Amniotic epithelial cell (primary cell): ENCODE results near the gene BRAP.
"Not testable (repeated sequence)": the region's sequence is repeated elsewhere in the genome, so short reads cannot be mapped to it uniquely, and the experiment has no call there.

Experiments used
- DNase-seq: peaks from one replicate; pipeline ENCODE4 v3.0.0-alpha.2; 2010; ENCODE audit warnings: low read depth

The BRAP gene, protein sequence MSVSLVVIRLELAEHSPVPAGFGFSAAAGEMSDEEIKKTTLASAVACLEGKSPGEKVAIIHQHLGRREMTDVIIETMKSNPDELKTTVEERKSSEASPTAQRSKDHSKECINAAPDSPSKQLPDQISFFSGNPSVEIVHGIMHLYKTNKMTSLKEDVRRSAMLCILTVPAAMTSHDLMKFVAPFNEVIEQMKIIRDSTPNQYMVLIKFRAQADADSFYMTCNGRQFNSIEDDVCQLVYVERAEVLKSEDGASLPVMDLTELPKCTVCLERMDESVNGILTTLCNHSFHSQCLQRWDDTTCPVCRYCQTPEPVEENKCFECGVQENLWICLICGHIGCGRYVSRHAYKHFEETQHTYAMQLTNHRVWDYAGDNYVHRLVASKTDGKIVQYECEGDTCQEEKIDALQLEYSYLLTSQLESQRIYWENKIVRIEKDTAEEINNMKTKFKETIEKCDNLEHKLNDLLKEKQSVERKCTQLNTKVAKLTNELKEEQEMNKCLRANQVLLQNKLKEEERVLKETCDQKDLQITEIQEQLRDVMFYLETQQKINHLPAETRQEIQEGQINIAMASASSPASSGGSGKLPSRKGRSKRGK

DNA sequence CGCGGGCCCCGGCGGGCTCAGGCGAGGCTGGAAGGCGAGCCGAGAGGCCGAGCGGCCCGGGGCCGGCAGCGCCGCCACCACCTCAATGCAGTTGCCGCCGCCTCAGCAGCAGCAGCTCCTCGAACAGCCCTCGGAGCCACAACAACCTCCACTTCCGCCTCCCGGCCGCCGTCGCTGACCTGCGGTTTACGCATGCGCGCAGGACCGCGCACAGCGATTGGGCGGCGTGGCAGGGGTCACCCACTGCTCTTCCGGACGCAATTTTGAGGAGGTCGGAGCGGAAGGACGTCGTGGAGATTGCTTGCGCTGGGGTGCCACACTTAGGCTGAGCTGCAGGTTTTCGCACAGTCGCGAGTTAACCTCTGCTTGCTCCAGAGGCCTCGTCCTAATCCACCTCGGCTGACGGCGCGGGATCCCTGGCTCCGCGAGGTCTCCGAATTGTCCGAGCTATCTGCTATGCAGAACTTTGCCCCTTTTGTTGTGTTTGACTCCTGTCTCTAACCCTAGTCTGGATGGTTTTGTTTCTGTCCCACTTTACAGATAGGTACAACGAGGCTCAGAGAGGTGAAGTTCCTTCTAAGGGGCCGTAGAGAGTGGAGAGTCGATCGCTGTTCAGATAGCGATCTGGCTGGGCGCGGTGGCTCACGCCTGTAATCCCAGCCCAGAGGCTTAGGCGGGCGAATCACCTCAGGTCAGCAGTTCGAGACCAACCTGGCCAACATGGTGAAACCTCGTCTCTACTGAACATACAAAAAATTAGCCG, at the start of gene BRAP, which contains the start of gene ACAD10:
BRAP (minus strand) TSS at position 146 of the 763 bp plus-strand sequence. CDS start 164 bp downstream, outside the sequence.
ACAD10 (plus strand) TSS at position 243 of the 763 bp plus-strand sequence. CDS start 6,657 bp downstream, outside the sequence.
- DNase-seq = peak; percentile 92

DNA sequence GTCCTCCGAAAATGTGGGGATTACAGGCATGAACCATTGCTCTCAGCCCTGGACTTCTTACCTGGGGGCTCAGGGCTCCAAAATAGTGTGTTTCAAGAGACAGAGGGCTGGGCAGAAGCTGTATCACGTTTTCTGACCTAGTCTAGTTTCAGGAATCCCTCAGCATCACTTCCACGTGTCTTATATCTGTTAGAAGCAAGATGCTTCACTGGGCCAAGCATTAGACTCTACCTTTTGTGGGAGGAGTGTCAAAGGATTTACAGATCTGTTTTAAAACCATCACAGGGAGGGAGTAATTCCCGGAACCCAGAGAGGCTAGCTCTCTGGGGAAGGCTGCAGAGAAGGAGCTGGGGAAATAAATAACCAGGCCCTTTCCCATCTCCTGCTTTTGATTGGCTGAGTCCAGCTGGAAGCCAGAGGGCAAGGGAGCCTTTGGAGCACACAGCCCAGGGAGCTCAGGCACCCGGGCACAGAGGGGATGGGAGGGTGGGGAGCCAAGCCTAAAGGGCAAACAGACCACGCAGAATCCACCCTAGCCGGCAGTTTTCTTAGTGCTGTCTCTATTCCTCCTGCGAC, 47.7 kb upstream of the BRAP start:
- DNase-seq = no peak

DNA sequence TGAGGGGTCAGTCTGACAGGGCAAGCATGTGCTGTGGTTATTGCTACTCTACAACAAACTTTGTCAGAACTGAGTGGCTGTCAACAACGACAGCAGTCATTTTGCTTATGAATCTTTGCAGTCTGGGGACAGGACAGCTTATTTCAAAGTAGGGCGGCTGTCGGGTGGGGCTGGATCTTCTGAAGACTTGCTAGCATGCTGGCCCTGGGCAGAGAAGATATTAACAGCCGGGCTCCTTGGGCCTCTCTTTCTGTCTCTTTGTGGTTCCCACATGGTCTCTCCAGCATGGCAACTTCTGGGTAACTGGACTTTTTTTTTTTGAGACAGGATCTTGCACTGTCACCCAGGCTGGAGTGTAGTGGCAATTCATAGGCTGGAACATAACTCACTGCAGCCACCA, 47.0 kb upstream of the BRAP start:
- no peak for DNase-seq

DNA sequence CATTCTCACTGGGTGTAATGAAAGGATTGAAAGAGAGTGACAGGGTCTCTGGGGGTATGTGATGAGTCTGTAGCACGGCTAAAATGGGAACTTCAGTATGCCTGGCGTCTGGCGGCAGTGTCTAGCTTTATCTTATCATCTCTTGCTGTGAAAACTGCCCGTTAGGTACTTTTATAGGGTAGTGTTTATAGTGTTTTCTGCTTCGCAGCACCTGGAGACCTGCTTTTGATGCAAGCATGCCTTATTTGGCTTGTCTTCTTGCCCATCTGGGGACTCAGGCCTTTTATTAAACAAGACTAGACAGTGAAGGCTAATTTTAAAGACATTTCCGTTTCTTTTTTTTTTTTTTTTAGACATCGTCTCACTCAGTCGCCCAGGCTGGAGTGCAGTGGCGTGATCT, 44.7 kb upstream of the BRAP start:
- no peak for DNase-seq

DNA sequence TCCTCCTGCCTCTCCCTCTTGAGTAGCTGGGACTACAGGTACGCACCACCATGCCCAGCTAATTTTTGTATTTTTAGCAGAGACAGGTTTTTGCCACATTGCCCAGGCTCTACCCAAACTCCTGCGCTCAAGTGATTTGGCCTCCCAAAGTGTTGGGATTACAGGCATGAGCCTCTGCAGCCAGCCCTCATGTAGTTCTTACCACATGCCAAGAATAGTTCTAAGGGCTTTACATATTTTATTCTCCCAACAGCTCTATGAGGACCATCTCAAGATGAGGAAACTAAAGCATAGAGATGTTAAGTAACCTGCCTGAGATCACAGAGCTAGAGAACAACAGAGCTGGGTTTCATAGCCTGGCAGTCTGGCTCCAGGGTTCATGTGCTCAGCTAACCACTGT, 43.0 kb upstream of the BRAP start:
- no peak for DNase-seq

DNA sequence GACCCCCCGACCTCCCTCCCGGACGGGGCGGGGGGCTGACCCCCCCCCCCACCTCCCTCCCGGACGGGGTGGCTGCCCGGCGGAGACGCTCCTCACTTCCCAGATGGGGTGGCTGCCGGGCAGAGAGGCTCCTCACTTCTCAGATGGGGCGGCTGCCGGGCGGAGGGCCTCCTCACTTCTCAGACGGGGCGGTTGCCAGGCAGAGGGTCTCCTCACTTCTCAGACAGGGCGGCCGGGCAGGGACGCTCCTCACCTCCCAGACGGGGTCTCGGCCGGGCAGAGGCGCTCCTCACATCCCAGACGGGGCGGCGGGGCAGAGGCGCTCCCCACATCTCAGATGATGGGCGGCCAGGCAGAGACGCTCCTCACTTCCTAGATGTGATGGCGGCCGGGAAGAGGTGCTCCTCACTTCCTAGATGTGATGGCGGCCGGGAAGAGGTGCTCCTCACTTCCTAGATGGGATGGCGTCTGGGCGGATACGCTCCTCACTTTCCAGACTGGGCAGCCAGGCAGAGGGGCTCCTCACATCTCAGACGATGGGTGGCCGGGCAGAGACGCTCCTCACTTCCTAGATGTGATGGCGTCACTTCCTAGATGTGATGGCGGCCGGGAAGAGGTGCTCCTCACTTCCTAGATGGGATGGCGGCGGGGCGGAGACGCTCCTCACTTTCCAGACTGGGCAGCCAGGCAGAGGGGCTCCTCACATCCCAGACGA, 38.0 kb upstream of the BRAP start:
- not testable (repeated sequence) for DNase-seq

DNA sequence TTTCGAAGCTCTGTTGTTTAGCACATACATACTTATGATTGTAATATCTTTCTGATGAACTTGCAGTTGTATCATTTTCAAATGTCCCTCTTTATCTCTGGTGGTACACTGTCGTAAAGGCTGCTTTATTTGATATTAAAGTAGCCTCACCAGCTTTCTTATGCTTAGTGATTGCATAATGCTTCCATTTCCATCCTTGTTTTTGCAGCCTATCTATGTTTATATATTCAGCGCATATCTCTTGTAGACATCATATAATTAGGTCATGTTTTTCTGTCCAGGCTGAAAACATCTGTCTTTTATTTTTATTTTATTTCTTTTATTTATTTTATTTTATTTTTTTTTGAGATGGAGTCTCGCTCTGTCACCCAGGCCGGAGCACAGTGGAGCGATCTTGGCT, 34.7 kb upstream of the BRAP start:
- peak; percentile 26 for DNase-seq

DNA sequence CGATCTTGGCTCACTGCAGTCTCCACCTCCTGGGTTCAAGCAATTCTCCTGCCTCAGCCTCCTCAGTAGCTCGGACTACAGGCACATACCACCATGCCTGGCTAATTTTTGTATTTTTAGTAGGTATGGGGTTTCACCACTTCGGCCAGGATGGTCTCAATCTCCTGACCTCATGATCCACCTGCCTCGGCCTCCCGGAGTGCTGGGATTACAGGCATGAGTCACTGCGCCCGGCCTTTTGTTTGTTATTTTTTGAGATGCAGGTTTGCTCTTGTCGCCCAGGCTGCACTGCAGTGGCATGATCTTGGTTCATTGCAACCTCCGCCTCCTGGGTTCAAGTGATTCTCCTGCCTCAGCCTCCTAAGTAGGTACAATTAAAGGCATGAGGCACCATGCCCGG, 33.6 kb upstream of the BRAP start:
- DNase-seq = not testable (repeated sequence)

DNA sequence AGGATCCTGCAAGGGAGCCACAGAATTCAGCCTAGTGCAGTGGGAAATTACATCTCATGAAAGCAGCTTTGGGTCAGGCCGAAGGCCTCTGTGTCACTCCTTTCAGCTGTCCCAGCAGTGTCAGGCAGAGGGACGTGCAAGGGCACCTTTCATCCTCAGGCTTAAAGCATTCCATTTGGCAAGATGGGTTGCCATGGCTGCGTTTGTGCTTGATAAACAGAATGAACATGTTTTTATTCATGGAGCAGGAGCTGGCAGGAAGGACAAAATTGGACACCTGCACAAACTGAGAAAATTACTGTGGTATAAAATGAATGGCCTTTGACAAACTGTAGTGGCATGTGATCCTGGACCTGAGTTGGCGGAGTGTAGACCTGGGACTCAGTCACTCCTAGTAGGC, 29.5 kb upstream of the BRAP start:
- no peak for DNase-seq

DNA sequence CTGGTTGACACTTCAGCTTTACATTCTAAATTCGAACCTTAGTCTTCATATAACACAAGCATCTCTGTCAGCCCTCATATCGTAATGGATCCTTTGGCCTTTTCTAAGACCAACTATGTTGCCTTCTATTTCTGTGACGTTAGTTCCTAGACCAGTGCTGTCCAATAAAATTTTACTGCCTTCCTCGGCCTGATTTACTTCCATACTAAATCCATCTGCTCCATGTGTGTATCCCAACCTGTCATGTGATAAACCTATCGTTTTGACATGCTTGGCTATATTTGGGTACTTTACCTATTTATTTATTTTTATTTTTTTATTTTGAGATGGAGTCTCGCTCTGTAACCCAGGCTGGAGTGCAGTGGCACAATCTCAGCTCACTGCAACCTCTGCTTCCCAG, 20.4 kb upstream of the BRAP start:
- no peak for DNase-seq

DNA sequence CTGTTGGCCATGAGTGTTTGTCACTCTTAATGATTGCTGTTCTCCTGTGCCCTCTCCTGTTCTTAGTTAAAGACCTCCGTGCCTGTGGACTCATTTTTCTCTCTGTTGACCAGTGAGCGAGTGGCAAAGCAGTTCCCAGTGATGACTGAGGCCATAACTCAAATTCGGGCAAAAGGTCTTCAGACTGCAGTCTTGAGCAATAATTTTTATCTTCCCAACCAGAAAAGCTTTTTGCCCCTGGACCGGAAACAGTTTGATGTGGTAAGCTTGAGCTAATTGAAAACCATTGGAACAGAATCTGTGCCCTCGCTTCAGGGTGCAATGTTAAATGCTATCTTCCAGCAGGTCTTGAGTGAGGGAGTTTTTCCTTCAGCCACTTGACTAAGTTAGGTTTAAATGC, 19.9 kb upstream of the BRAP start:
- DNase-seq = peak; percentile 60

DNA sequence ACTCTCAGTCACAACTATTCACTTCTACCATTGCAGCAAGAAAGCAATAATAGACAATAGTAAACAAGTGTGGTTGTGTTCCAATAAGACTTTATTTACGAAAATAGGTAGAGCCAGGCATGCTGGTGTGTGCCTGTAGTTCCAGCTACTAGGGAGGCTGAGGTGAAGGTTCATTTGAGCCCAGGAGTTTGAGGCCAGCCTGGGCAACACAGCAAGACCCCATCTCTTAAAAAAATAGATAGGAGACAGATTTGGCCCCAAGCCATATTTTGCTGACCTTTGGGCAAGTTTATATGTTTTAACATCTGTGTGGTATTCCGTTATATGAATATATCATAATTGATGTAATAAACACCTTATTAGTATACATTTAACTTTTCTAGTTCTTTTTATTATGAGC, 14.2 kb upstream of the BRAP start:
- no peak for DNase-seq

DNA sequence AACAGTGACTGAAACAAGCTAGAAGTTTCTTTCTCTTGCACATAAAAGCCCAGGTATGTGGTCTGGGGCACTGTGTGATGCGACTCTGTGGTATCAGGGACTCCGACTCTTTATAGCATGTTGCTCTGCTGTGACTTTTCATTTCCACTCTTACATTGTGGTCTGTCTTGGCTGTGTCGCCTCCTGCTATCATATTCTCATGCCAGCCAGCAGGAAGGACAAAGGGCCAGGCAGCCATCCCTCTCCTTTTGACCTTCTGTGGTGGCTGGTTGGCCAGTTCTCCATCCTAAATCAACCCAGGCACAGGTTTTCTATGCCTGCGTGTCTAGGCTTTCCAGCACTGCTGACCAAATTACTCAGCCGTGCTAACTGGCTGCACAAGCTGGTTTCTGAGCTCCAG, 8.1 kb upstream of the BRAP start:
- no peak for DNase-seq

DNA sequence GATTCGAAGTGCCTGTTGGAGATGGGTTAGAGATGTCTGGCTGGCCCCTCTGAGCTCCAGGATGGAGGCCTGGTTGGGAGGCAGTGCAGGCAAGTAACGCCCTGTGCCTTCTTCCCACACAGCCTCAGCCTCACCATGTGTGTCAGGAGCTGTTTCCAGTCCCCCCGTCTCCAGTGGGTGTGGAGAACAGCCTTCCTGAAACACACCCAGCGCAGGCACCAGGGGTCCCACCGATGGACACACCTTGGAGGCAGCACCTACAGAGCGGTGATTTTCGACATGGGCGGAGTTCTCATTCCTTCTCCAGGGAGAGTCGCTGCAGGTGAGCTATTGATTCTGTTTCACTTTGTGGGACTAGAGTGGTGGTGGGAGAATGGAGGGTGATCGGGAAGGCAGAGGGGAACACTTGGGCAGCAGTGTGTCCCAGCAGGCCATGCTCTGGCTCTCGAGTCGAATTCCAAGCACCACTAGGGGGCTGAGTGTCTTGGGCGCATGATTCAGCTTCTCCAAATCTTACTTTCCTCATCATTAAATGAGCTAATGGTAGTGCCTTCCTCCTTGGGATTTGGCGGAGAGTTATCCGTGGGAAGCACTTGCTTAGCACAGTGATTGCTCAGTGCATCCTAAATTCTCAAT, 6.9 kb upstream of the BRAP start:
- DNase-seq = peak; percentile 14

DNA sequence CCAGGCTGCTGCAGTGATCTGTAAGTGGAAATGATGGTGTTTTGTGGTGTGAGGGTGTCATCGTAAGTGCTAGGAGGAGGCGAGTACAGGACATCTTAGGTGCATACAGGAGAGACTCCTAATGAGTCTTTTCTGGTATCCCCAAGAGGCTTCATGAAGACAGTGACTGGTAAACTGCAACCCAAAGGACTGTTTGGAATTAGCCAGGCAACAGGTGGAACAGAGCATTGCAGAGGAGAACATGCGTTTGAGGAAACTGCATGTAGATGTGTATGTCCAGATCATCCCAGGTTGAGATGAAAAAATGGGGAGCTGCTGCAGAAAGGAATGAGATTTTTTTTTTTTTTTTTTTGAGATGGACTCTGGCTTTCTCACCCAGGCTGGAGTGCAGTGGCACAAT, 5.5 kb upstream of the BRAP start:
- DNase-seq = no peak

DNA sequence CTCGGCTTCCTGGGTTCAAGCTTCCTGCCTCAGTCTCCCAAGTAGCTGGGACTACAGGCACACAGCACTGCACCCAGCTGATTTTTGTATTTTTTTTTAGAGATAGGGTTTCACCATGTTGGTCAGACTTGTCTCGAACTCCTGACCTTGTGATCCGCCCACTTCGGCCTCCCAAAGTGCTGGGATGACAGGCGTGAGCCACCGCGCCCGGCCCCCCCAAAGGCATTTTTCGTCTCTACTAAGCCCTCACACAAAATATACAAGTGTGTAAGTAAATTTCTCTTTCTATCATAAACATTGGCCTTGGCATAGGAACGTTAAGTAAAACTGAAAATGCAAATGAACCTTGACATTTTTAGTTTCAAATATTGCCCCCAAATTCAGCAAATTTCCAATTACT, 2.2 kb upstream of the BRAP start:
- no peak for DNase-seq

DNA sequence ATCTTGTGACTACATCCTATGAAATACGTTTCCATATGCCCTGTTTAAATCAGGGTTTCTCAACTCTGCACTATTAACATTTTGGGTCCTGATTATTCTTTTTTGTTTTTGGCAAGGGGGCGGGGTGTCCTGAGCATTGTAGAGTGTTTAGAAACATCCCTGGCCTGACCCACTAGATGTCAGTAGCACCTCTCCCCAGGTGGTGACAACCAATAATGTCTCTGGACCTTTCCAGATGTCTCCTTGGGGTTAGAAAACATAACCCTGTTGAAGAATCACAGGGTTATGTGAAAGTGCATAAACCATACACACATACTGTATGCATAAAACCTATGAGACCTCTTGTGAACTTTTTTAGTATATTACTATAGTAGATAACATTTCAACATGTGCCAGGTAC, 1.5 kb upstream of the BRAP start:
- no peak for DNase-seq

DNA sequence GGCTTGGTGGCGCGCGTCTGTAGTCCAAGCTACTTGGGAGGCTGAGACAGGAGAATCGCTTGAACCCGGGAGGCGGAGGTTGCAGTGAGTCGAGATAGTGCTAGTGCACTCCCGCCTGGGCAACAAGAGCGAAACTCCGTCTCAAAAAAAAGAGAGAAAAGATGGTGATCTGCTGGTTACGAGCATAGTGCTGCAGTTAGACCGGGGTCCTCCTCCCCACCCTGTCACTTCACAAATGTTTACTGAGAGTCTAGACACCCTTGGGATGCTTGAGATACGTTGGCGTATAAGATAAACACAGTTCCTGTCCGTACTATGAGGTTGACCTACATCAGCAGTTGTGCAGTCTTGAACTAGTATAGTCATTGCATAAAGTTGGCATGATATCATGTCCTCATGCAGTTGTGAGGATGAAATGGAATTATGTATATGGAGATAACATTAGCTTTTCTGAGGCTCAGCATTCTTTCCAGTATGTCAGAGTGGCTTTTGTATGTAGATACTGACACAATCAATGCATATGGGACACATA, 884 bp upstream of the BRAP start:
- peak; percentile 67 for DNase-seq

DNA sequence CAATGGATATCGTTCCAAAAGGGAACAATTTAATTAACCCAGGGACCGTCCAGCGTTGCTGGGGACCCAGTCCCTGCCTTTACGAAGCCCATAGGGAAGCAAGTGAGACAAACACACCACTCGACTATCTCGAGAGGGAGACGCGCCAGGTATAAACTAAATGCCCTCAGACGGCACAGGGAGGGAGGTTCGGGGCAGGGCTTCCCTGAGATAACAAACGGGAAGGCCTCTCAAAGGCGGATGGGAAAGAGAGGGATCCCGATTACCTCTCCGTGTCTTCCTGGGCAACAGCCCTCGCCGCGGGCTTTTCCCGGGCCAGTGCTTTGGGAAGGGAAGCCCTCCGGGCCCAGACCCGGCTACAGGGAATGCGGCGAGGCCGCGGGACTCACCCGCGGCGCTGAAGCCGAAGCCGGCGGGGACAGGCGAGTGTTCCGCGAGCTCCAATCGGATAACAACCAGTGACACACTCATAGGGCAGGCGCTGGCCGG, 390 bp downstream of the BRAP start:
- no peak for DNase-seq

DNA sequence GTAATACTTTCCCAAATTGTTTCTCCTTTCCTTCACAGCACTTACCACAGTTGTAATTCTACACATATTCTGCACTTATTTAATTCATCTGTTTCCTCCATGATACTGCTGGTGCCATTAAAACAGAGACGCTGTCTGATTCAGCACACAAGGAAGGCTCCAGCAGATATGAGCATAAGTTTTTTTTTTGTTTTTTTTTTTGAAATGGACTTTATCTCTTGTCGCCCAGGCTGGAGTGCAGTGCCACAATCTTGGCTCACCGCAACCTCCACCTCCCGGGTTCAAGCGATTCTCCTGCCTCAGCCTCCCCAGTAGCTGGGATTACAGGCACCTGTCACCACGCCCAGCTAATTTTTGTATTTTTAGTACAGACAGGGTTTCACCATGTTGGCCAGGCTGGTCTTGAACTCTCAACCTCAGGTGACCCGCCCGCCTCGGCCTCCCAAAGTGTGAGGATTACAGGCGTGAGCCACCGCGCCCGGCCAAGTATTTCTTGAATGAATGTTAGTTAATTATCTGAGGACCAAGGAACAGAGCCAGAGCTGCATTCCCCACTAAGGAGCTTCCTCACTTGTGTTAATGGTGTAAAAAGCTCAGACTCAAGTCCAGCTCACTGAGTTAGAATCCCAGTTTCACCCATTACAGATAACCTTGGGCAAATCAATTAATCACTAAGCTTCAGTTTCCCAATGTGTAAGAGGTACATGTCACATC, 1.1 kb downstream of the BRAP start:
- peak; percentile 27 for DNase-seq
